Measurements from ENCODE around the gene B9D1.

DNA sequence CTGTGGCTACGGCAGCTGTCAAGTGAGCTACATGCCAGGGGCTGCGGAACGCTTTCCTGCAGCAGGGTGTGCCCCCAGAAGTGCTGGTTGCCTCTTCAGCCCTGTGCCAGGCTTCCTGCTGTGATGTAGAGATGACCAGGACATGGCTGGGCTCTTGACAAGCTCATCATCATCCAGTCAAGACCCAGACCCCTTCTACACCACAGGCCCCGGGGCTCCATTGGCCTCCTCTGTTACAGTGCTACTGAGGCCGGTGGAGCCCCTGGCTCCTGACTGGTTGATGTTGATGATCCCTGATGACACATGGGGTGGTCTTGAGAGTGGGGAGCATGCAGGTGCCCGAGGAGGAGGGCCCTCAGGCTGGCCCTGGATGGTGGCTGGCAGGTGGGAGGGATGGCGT lies 50.1 kb downstream of the B9D1 start:
- TF ChIP-seq, protein P1, sequence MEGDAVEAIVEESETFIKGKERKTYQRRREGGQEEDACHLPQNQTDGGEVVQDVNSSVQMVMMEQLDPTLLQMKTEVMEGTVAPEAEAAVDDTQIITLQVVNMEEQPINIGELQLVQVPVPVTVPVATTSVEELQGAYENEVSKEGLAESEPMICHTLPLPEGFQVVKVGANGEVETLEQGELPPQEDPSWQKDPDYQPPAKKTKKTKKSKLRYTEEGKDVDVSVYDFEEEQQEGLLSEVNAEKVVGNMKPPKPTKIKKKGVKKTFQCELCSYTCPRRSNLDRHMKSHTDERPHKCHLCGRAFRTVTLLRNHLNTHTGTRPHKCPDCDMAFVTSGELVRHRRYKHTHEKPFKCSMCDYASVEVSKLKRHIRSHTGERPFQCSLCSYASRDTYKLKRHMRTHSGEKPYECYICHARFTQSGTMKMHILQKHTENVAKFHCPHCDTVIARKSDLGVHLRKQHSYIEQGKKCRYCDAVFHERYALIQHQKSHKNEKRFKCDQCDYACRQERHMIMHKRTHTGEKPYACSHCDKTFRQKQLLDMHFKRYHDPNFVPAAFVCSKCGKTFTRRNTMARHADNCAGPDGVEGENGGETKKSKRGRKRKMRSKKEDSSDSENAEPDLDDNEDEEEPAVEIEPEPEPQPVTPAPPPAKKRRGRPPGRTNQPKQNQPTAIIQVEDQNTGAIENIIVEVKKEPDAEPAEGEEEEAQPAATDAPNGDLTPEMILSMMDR (IDR thresholded peaks at IDR 0.05) = no peak
- no peak for TF ChIP-seq POLR2A (IDR thresholded peaks at IDR 0.05)
